Gastrocnemius medialis (tissue), 4 donors: ENCODE measurements around the gene PIP5K1C.

Source experiments
- POLR2A ChIP-seq, 2 donors: fragments of 450-650 bp; IDR thresholded peaks; one replicate each; pipeline ENCODE4 v1.6.1; 2017; ENCODE audit warnings: antibody characterized with exemption in 2 of 2, mild to moderate bottlenecking in 2 of 2, moderate library complexity in 2 of 2
- TF ChIP-seq, protein P1 (sequence below), 5 experiments: fragments of 450-650 bp in 3 of 5; fragments of 200-600 bp in 2 of 5; sonication (generic) in 2 of 5; IDR thresholded peaks in 4 of 5; conservative IDR thresholded peaks in 1 of 5; 1 replicate in 4 of 5; 2 replicates in 1 of 5; pipeline ENCODE4 v1.5.1; 2016 to 2019; ENCODE audit warnings: antibody characterized with exemption in 5 of 5, mild to moderate bottlenecking in 3 of 5, moderate library complexity in 3 of 5

DNA sequence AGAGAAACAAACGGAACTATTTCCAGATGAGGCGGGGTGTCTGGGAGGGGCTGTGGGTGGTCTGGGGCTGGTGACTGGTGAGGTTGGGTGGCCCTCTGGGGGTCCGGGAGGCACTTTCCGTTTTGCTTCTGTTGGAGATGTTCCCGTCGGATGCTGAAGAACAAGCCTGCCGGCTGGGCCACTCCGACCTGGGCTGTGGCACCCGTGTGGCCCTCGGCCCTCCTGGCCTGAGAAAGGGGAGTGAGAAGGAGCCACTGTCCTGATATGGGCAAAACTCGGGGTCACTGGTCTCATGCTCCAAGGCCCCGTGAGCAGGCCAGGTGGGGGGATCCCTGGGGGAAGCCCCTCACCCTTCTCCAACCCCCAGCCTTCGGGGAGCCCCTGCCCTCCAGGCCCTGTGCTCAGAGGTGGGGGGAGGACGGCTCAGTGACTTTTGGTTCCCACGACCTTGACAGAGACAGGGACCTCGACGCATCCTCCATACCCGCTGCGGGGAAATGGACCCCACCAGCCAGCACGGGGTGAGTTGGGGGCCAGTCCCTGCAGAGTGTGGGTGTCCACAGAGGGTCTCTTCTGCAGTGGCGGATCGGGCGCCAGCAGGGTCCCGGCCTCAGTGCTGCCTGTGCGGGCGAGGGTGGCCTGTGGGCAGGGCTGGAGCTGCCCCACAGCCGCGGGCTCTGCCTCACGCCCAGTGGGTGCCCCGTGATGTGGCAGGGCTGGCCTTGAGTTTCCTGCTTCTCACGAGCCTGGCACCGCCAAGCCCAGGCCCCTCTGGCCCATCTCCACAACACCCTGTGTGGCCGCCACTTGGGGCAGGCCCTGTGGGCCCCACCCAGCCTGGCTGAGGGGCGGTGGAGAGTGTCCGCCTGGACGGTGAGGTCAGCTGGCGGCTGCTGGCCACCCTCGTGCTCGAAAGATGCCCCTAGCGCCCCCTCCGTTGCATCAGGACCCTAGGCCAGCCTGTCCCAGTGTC is 89.2 kb downstream of the PIP5K1C start:
- TF ChIP-seq, protein P1, sequence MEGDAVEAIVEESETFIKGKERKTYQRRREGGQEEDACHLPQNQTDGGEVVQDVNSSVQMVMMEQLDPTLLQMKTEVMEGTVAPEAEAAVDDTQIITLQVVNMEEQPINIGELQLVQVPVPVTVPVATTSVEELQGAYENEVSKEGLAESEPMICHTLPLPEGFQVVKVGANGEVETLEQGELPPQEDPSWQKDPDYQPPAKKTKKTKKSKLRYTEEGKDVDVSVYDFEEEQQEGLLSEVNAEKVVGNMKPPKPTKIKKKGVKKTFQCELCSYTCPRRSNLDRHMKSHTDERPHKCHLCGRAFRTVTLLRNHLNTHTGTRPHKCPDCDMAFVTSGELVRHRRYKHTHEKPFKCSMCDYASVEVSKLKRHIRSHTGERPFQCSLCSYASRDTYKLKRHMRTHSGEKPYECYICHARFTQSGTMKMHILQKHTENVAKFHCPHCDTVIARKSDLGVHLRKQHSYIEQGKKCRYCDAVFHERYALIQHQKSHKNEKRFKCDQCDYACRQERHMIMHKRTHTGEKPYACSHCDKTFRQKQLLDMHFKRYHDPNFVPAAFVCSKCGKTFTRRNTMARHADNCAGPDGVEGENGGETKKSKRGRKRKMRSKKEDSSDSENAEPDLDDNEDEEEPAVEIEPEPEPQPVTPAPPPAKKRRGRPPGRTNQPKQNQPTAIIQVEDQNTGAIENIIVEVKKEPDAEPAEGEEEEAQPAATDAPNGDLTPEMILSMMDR (IDR thresholded peaks at IDR 0.05 in 4 of 5, conservative IDR thresholded peaks at IDR 0.05 in 1 of 5) = no peak
- no peak for TF ChIP-seq POLR2A (IDR thresholded peaks at IDR 0.05)
